SK-N-SH treated with all-trans-retinoic acid at 6 μM for 48 hours (cell line): ENCODE data around the gene RHOXF2.
"Not testable (repeated sequence)": the region's sequence is repeated elsewhere in the genome, so short reads cannot be mapped to it uniquely, and the experiment has no call there.

Experiments
- ATAC-seq: fragments of 200-7000 bp; cut with Tn5 transposase; 3 replicates; pipeline ENCODE4 v1.9.1; 2020; ENCODE audit warnings: mild to moderate bottlenecking, moderate library complexity
- ARNTL ChIP-seq: fragments of 450-650 bp; formaldehyde crosslinking; IDR thresholded peaks from 2 replicates; pipeline ENCODE4 v1.5.0; 2020; ENCODE audit warnings: low read depth, mild to moderate bottlenecking, moderate library complexity, borderline replicate concordance
- BACH2 ChIP-seq: fragments of 250-450 bp; sonication (Bioruptor Pico); IDR thresholded peaks from 2 replicates; pipeline ENCODE4 v1.9.0; 2021; ENCODE audit warnings: mild to moderate bottlenecking, borderline replicate concordance
- CSRNP3 ChIP-seq: fragments of 250-450 bp; sonication (Bioruptor Pico); IDR thresholded peaks from 2 replicates; pipeline ENCODE4 v1.5.1; 2021; ENCODE audit warnings: mild to moderate bottlenecking, moderate library complexity
- GLIS3 ChIP-seq: fragments of 250-450 bp; sonication (Bioruptor Pico); IDR thresholded peaks from 2 replicates; pipeline ENCODE4 v1.5.0; 2020; ENCODE audit warnings: mild to moderate bottlenecking, moderate library complexity
- OSR1 ChIP-seq: fragments of 250-450 bp; sonication (Bioruptor Pico); IDR thresholded peaks from 2 replicates; pipeline ENCODE4 v1.8.0; 2022; ENCODE audit warnings: moderate library complexity, mild to moderate bottlenecking, inconsistent platforms
- PATZ1 ChIP-seq: fragments of 250-450 bp; sonication (Bioruptor Pico); IDR thresholded peaks from 2 replicates; pipeline ENCODE4 v1.8.0; 2020; ENCODE audit warnings: mild to moderate bottlenecking, moderate library complexity, borderline replicate concordance
- POU6F1 ChIP-seq: fragments of 250-450 bp; sonication (Bioruptor Pico); IDR thresholded peaks from 2 replicates; pipeline ENCODE4 v1.8.0; 2021; ENCODE audit warnings: low read depth, mild to moderate bottlenecking, moderate library complexity, borderline replicate concordance
- PPARA ChIP-seq: fragments of 250-450 bp; sonication (Bioruptor Pico); IDR thresholded peaks from 2 replicates; pipeline ENCODE4 v1.5.0; 2020; ENCODE audit warnings: mild to moderate bottlenecking, borderline replicate concordance
- TCF4 ChIP-seq: fragments of 250-450 bp; sonication (Bioruptor Pico); IDR thresholded peaks from 2 replicates; pipeline ENCODE4 v1.8.0; 2021; ENCODE audit warnings: mild to moderate bottlenecking, moderate library complexity, borderline replicate concordance
- TOX ChIP-seq: fragments of 250-450 bp; sonication (Bioruptor Pico); IDR thresholded peaks from 2 replicates; pipeline ENCODE4 v1.8.0; 2021; ENCODE audit warnings: mild to moderate bottlenecking, moderate library complexity, borderline replicate concordance
- TSHZ2 ChIP-seq: fragments of 250-450 bp; sonication (Bioruptor Pico); IDR thresholded peaks from 2 replicates; pipeline ENCODE4 v1.5.0; 2020; ENCODE audit warnings: mild to moderate bottlenecking, moderate library complexity
- ZC3H10 ChIP-seq: fragments of 250-450 bp; sonication (Bioruptor Pico); IDR thresholded peaks from 2 replicates; pipeline ENCODE4 v1.5.1; 2021; ENCODE audit warnings: mild to moderate bottlenecking, moderate library complexity
- ZFP3 ChIP-seq: fragments of 250-450 bp; sonication (Bioruptor Pico); IDR thresholded peaks from 2 replicates; pipeline ENCODE4 v1.5.0; 2020; ENCODE audit warnings: mild to moderate bottlenecking, moderate library complexity
- ZFP30 ChIP-seq: fragments of 450-650 bp; formaldehyde crosslinking; IDR thresholded peaks from 2 replicates; pipeline ENCODE4 v1.5.0; 2022; ENCODE audit warnings: mild to moderate bottlenecking, moderate library complexity
- ZNF565 ChIP-seq: fragments of 450-650 bp; formaldehyde crosslinking; conservative IDR thresholded peaks from 2 replicates; pipeline ENCODE4 v1.5.0; 2020; ENCODE audit warnings: low read depth, mild to moderate bottlenecking, moderate library complexity
- ZNF70 ChIP-seq: fragments of 450-650 bp; formaldehyde crosslinking; IDR thresholded peaks from 2 replicates; pipeline ENCODE4 v1.5.0; 2020; ENCODE audit warnings: mild to moderate bottlenecking, moderate library complexity
- ZNF8 ChIP-seq: fragments of 450-650 bp; formaldehyde crosslinking; IDR thresholded peaks from 2 replicates; pipeline ENCODE4 v1.5.0; 2020; ENCODE audit warnings: mild to moderate bottlenecking, moderate library complexity

RHOXF2 gene

GRCh38 chrX:120115438-120115963, 42.9 kb upstream of the RHOXF2 start, which contains the start of gene RHOXF1:
RHOXF1 (minus strand) TSS chrX:120115913; CDS start chrX:120115862, 51 bp downstream.
- no peak for ATAC-seq
- TF ChIP-seq PPARA (no peak), ZNF565 (CRISPR knock-in tag) (no peak), TSHZ2 (CRISPR knock-in tag) (no peak), ARNTL (CRISPR knock-in tag) (no peak), CSRNP3 (CRISPR knock-in tag) (no peak), ZFP30 (CRISPR knock-in tag) (no peak), ZNF70 (no peak), BACH2 (no peak)

- no peak for ATAC-seq
- TF ChIP-seq ZNF565 (CRISPR knock-in tag), result no peak
- TF ChIP-seq ZNF8 (CRISPR knock-in tag), result no peak
- TF ChIP-seq ZFP30 (CRISPR knock-in tag), result no peak
- TF ChIP-seq ARNTL (CRISPR knock-in tag), result no peak
- TF ChIP-seq BACH2, result no peak
- no peak for TF ChIP-seq PATZ1 (CRISPR knock-in tag)
- no peak for TF ChIP-seq TCF4
Measured at GRCh38 chrX:120120223-120120622, 38.2 kb upstream of the RHOXF2 start.

- TF ChIP-seq BACH2, result no peak
- no peak for TF ChIP-seq ARNTL (CRISPR knock-in tag)
- TF ChIP-seq PATZ1 (CRISPR knock-in tag), result no peak
- ATAC-seq, result no peak; the same call in 2 of the 3 replicates
Measured at GRCh38 chrX:120125444-120125843, 33.0 kb upstream of the RHOXF2 start.

- ATAC-seq, result not testable (repeated sequence)
Measured at GRCh38 chrX:120128306-120128846, 30.0 kb upstream of the RHOXF2 start.

DNA sequence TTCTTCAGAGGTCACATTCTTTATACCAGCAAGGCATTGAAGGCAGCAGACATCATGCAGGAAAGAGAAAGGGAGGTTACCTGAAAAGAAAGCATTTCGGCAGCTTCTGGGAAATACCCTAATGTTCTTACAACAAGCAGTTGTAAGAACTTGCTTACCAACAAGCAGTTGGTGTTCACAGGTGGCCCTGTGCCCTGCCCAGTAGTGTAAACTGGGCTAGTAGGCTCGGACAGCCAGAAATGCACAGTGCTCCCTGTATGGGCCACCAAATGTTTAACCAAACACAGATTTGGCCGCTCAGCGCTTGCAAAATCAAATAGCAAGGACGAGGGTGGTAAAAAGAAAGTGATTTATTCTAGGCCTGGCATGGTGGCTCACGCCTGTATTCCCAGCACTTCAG, 22.3 kb upstream of the RHOXF2 start:
- no peak for ATAC-seq
- no peak for TF ChIP-seq POU6F1 (CRISPR knock-in tag)
- TF ChIP-seq GLIS3 (CRISPR knock-in tag), result no peak
- no peak for TF ChIP-seq TSHZ2 (CRISPR knock-in tag)
- no peak for TF ChIP-seq BACH2
- TF ChIP-seq ZNF565 (CRISPR knock-in tag), result no peak
- TF ChIP-seq ZC3H10 (CRISPR knock-in tag), result no peak
- TF ChIP-seq TOX (CRISPR knock-in tag), result no peak
- no peak for TF ChIP-seq CSRNP3 (CRISPR knock-in tag)
- no peak for TF ChIP-seq ZFP3 (CRISPR knock-in tag)
- no peak for TF ChIP-seq ZNF70
- no peak for TF ChIP-seq ZFP30 (CRISPR knock-in tag)
- no peak for TF ChIP-seq OSR1 (CRISPR knock-in tag)
